HG02763 (cell line): Measurements from ENCODE around the gene ZFYVE16.
"Not testable (repeated sequence)": the region's sequence is repeated elsewhere in the genome, so short reads cannot be mapped to it uniquely, and the experiment has no call there.

Experiments
- ATAC-seq: cut with Tn5 transposase; IDR thresholded peaks from one replicate; pipeline ENCODE4 v1.9.1; 2021; ENCODE audit warnings: mild to moderate bottlenecking, moderate library complexity; ENCODE audit not compliant: unreplicated experiment

ZFYVE16 gene

GRCh38 chr5:80407735-80408483, at the start of gene ZFYVE16:
TSS of gene ZFYVE16 (plus strand) at chr5:80408064. CDS start at chr5:80434148, 26,084 bp downstream.
- ATAC-seq, result peak; percentile 84

GRCh38 chr5:80360914-80361444, 46.9 kb upstream of the ZFYVE16 start:
- ATAC-seq, result no peak

DNA sequence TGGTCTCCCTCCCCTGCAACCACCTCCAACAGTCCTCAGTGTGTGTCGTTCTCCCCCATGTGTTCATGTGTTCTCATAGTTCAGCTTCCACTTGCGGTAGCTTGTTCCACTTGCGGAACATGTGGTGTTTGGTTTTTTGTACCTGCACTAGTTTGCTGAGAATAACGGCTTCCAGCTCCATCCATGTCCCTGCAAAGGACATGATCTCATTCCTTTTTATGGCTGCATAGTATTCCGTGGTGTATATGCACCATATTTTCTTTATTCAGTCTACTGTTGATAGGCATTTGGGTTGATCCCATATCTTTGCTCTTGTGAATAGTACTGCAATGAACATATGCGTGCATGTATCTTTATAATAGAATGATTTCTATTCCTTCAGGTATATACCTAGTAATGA, 43.0 kb upstream of the ZFYVE16 start:
- no peak for ATAC-seq

- no peak for ATAC-seq
Observed at GRCh38 chr5:80368661-80369480, 39.0 kb upstream of the ZFYVE16 start.

GRCh38 chr5:80369521-80369920, 38.3 kb upstream of the ZFYVE16 start:
- ATAC-seq, result no peak

DNA sequence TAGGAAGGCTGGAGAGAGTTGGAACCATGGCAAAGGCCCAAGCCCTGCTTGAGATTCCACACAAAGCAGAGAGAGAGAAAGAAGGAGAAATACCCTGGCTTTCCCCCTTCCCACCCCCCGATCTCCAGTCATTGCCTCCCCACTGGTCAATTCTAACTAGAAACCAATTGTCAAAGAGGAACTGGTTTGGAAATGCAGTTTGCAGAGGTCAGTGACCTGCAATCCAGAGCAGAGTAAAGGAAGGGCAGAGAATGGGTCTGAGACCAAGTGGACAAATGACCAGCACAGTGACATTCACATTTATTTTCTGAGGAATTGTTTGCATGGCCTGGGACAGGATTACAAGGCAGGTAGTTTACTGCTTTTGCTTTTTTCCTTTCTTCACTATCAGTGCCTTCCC, 37.5 kb upstream of the ZFYVE16 start:
- ATAC-seq, result no peak

GRCh38 chr5:80372780-80373179, 35.1 kb upstream of the ZFYVE16 start:
- no peak for ATAC-seq

GRCh38 chr5:80374188-80374587, 33.7 kb upstream of the ZFYVE16 start:
- ATAC-seq, result no peak

DNA sequence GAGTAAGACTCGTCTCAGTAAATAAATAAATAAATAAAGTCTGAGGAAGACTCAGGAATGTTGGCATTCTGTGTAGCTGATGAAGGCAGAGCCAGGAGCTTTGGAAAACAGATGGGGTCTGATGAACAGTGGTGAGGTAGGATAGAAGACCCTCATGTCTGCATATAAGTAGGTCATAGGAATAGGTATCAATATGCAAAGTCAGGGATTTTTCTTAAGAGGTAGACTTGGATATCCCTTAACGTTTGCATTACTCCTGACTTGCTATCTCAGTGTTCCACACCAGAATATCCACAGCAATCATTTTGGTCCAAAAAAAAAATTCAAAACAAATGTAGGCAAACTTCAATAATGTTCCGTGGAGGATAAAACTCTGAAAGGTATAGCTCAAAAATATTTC, 31.3 kb upstream of the ZFYVE16 start:
- no peak for ATAC-seq

GRCh38 chr5:80382488-80382887, 25.4 kb upstream of the ZFYVE16 start:
- ATAC-seq, result no peak

GRCh38 chr5:80387063-80387768, 20.6 kb upstream of the ZFYVE16 start:
- no peak for ATAC-seq

- ATAC-seq, result no peak
Observed at GRCh38 chr5:80389580-80389979, 18.3 kb upstream of the ZFYVE16 start.

DNA sequence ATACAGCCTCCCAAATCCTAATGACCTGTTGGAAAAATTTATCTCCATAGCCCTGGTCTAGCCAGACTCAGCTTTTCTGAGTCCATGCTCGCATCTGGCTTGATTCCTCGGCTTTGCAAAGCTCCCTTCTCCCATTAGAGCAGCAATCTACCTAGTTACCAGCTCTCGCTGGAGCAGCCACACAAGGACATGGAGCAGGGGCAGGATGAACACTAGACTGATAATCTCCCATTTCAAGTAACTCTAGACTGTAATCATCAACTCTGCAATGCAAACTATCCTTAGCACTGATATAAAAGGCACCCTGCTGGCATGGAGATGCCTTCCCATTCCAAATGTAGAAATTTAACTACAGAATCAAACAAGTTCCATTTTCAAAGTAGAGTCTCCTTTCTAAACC, 17.5 kb upstream of the ZFYVE16 start:
- not testable (repeated sequence) for ATAC-seq

DNA sequence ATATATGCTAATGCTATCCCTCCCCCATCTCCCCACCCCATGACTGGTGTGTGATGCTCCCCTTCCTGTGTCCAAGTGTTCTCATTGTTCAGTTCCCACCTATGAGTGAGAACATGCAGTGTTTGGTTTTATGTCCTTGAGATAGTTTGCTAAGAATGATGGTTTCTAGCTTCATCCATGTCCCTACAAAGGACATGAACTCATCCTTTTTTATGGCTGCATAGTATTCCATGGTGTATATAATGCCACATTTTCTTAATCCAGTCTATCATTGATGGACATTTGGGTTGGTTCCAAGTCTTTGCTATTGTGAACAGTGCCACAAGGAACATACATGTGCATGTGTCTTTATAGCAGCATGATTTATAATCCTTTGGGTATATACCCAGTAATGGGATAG, 16.6 kb upstream of the ZFYVE16 start:
- not testable (repeated sequence) for ATAC-seq

DNA sequence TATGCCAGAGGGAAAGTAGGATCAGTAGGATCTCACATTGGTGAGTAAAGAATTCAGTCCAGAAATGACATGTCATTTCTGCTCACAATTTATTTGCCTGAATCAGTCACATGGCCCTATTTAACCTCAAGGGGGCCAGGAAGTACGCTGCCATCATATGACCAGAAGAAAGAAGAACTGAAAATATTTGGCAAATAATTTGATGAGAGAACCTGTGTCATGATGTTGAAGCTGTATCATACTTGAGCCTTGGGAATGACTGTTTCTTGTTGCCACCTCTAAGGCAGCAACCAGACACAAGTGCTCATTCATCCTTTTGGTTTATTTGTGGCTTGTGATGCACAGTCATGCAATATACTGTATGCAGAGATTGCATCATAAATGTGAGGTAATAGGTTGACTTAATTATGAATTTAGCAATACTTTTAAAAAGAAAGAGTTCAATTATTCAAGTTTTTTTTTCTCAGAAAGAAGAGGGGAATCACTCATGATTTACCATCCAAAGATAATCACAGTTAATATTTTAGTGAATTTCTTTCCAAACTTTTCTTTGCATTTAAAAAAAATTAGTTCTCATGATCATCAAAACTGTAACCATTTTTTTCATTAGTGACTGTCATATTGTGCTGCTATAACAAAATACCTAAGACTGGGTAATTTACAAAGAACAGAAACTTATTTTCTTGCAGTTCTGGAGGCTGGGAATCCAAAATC, 8.2 kb upstream of the ZFYVE16 start:
- ATAC-seq, result no peak

- ATAC-seq, result not testable (repeated sequence)
Observed at GRCh38 chr5:80400368-80400767, 7.5 kb upstream of the ZFYVE16 start.

DNA sequence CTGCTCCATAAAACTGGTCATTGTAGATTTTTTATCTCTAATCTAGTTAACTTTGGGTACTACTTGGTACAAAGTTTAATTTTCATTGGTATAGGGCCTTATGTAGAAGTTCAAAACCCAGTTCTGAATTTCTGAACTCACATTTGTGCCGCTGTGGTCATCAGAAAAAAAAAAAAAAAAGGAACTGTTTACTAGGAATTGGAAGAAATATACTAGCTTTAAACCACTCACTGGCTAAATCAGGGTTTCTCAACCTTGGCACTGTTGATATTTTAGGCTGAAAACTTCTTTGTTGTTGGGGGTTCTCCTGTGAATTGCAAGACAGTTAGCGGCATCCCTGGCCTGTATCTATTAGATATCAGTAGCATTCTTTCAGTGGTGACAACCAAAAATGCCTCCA, 4.1 kb upstream of the ZFYVE16 start:
- no peak for ATAC-seq

DNA sequence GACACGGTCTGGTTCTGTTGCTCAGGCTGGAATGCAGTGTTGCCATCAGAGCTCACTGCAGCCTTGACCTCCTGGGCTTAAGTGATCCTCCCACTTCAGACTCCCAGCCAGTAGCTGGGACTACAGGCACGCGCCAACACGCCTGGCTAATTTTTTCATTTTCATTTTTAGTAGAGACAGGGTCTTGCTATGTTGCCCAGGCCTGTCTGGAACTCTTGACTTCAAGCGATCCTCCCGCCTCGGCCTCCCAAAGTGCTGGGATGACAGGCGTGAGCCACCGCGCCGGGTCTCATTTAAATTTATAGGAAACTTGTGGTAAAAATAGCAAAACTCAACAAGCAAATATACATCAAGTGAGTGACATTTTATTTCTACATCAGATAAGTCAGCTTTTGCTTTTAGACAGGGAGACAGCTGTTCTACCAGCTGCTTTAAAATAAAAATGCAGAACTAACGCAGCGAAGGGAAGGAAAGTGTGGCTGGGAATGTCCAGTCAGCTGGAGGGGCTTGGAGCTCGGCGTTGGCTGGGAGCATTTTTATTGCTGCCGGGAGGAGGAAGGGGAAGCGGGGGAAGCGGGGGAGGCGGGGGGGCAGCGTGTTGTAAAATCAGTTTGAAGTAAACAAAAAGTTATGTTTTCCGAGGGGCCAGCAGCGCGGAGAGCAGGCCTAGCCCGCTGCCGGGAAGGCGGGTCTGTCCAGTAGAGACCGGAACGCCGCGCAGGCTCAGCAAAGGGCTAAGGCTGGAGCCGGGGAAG, 707 bp upstream of the ZFYVE16 start:
- ATAC-seq, result no peak

GRCh38 chr5:80408484-80409366, 861 bp downstream of the ZFYVE16 start:
- ATAC-seq, result peak; percentile 47
